GM21528 (cell line): Measurements from ENCODE around the gene NFIX.

Source experiments
- ATAC-seq: cut with Tn5 transposase; IDR thresholded peaks from one replicate; pipeline ENCODE4 v1.9.1; 2021; ENCODE audit warnings: mild to moderate bottlenecking, moderate library complexity; ENCODE audit not compliant: unreplicated experiment, low FRiP score

Gene NFIX

GRCh38 chr19:13033819-13034611, 38.7 kb downstream of the NFIX start:
- no peak for ATAC-seq

DNA sequence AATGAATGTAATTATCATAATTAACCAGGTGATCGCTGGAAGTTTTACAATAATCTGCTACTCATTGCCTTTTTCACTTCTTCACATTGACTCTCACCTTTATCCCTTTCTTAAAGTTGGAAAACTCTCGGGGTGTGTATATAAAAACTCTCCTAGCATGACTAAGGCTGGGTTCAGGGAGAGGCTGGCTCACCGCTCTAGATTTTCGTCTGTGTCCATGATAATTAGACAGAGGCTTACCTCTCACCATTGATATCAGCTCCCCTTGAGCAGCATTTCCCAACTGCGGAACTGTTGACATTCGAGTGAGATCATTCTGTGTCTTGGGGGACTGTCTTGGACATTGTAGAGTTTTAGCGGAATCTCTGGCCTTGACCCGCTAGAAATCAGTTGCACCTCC, 39.4 kb downstream of the NFIX start:
- ATAC-seq = no peak

DNA sequence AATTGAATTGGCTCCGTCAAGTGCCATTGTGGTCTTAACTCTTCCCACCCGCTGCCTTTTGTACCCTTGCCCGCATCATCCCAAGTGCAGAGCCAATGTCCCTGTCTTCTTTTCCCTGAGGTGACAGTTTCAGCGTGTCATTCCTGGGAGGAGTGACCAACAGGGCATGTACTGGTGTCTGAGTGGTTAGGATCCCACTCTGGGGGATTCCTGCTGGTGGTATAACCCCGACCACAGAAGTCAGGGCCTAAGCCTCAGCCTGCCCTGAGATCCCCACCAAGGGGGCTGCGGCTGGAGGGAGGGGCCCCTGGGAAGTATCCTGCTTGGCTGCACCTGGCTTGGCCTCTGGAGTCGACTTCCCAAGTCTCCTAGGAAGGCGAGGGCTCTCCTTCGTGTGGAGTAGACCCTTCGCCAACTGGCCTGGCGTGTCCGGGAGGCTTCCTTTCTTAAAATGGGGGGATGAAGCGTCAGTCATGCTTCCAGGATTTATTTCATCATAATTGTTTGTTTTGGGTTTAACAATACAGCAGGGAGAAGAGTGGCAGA, 40.6 kb downstream of the NFIX start:
- no peak for ATAC-seq

- no peak for ATAC-seq
These were observed 41.2 kb downstream of the NFIX start for GRCh38 chr19:13036366-13036976.

GRCh38 chr19:13037161-13037560, 41.9 kb downstream of the NFIX start:
- ATAC-seq = no peak

DNA sequence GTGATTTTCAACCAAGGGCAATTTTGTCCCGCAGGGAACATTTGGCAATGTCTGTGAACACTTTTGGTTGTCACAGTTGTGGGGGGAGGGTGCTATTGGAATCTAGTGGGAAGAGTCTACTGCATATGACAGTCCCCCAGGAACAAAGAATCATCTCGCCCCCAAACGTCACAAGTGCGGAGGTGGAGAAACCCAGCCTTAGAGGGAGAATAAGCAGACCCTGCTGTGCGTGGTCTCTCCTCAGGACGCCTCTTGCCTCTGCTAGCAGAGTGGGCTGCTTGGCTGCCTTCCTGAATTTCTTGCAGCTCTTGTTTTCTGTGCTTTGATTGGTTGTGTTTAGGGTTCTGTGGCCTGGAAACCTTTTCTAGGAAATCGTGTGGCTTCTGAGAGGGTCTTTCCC, 42.5 kb downstream of the NFIX start:
- ATAC-seq = no peak

- no peak for ATAC-seq
These were observed 43.3 kb downstream of the NFIX start for GRCh38 chr19:13038306-13039210.

DNA sequence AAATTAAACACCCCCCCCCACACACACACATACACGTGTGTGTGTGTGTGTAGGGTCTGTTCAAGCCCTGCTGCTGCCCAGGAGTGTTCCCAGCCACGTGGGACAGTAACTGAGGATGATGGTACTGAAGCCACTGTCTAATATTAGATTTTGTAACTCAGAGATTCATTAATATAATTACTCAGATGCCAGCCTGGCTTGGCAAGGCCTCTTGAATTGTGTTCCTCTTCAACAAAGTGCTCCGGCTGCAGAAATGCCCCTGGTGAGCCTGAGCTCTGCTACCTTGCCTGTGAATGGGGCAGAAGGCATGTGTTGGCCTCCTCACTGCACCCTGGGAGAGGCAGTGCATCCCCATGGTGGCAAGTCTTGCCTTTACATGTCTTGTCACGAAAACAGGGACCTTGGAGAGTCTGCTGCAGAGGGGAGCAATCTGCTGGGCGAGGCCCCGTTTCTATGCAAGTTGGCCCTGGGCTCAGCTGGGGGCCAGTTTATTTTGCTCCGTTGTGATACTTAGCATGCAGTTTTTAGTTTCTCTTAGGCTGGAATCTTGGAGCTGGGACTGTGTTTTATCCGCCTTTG, 44.0 kb downstream of the NFIX start:
- no peak for ATAC-seq

- ATAC-seq = no peak
These were observed 45.1 kb downstream of the NFIX start for GRCh38 chr19:13040232-13040947.

- ATAC-seq = no peak
These were observed 45.6 kb downstream of the NFIX start for GRCh38 chr19:13040948-13041292.

DNA sequence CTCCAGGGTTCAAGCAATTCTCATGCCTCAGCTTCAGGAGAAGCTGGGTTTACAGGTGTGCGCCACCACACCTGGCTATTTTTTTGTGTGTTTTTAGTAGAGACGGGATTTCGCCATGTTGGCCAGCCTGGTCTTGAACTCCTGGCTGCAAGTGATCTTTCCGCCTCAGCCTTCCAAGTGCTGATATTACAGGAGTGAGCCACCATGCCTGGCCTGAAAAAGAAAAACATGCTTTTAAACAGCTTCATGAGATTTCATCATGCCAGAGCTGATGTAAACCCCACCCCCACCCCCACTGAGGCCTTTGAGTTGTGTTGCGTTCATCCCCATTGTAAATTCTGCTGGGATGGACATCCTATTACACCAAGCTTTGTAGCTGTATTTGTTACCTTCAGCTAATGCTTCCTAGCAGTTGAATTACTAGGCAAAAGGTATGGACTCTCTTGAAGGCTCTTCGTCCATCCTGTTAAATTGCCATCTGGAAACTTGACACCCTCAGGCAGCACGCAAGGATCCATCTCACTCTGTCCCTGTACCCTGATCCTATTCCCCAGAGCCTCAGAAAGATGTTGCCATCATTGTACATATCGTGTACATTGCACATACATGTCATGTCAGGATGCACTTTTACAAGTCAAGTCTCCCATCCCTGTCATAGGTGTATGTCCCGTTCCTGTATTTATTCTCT, 47.3 kb downstream of the NFIX start:
- no peak for ATAC-seq

DNA sequence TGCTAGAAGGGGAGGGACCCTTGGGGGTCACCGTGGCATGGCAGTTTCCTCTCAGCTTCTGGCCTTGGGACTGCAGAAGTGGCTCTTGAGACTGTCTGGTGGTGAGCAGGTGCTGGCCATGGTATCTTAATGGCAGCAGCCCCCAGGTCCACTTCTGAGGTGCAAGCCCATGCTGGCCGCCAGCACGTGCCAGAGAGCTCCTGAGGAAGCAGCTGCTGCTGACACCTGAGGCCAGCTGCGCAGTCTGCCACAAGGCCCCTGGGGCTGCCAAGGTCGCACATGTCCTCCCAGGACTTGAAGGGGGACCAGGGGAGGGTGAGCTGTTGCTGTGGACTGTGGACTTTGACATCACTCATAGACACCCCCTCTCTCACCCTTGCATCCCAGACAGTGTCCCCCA, 48.0 kb downstream of the NFIX start:
- no peak for ATAC-seq

- ATAC-seq = no peak
These were observed 49.1 kb downstream of the NFIX start for GRCh38 chr19:13044231-13044836.

- ATAC-seq = no peak
These were observed 50.5 kb downstream of the NFIX start for GRCh38 chr19:13045812-13046211.

GRCh38 chr19:13047374-13047773, 52.1 kb downstream of the NFIX start:
- ATAC-seq = no peak

GRCh38 chr19:13050274-13050673, 55.0 kb downstream of the NFIX start:
- ATAC-seq = no peak

DNA sequence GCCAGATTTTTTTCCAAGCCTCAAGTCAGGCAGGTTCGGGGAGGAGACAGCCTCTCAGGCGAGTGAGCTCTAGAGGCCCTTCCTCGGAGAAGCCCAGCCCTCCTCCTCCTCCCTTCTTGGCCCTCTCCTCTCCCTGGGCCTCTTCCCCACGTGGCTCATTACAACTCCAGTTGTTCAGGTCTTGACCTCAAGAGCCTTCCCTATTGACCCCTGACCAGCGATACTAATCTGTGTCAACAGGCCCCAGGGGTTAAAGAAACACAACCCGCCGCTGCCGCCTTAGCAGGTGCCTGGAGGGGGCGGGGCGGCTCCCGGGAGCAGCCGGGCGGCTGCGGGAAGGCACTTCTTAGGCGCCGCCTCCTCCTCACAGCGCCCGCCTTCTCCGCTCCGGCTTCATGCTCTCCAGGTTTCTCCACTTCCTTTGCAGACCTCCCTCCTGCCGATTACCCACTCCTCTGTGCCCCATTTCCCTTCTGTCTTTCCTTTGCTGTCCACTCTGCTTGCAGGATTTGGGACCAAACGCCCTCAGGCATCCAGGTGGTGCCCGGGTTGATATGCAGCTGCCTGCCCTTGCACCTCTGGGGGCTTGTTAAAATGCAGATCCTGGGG, 56.4 kb downstream of the NFIX start:
- ATAC-seq = no peak

DNA sequence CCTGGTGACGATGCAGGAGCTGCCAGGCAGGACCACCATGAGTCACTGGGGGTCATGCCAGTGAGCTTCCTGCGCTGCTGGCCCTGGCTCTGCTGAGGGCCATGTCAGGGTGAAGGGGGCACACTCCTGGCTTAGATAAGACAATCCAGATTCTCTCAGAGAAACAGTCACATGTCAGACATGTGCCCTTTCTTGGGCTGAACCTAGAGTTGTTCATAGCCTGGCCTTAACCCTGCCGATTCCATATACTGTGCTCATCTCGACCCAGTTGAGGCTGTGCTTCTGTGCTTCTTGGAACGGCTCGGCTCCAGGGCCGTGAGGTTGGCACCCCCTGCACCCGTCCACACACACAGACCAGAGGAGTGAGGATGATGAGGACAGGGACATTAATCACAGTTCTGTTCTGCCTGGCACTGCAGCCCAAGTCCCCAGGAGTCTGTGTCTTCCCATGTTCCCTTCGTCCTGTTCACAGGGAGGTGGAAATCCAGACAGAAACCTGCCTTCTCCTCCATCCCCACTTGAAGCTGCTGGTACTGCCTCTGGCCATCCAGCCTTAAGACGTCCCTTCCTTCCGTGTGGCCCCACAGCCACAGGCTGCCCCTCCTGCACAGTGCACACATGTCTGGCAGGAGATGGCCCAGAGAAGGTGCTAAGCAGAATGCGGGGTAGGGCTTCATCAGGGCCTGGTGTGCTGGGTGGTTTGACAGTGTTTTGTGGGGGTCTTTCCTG, 57.3 kb downstream of the NFIX start:
- no peak for ATAC-seq
